GM19328 (cell line): Measurements from ENCODE around the gene NFATC2.

Source experiments
- ATAC-seq: cut with Tn5 transposase; IDR thresholded peaks from one replicate; pipeline ENCODE4 v1.9.1; 2021; ENCODE audit warnings: mild to moderate bottlenecking, moderate library complexity; ENCODE audit not compliant: unreplicated experiment

Gene NFATC2

DNA sequence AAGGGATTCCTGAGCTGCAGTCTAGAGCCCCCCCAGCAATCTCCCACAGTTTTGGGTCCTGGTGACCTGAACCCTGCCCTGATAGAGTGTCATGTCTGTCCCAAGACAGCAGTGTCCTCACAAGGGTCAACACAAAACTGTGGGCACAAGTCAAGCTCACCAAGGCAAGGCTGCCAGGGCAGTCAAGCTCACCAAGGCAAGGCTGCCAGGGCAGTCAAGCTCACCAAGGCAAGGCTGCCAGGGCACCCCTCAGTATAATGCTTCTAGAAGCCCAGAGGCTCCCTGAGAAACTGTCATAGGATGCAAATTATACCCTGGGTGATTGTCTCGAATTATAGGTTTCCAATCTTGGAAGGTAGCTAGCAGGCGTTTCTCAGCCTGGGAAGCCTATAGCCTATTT lies 108.5 kb downstream of the NFATC2 start:
- ATAC-seq, result no peak

GRCh38 chr20:51432875-51433274 lies 109.6 kb downstream of the NFATC2 start:
- ATAC-seq, result no peak

DNA sequence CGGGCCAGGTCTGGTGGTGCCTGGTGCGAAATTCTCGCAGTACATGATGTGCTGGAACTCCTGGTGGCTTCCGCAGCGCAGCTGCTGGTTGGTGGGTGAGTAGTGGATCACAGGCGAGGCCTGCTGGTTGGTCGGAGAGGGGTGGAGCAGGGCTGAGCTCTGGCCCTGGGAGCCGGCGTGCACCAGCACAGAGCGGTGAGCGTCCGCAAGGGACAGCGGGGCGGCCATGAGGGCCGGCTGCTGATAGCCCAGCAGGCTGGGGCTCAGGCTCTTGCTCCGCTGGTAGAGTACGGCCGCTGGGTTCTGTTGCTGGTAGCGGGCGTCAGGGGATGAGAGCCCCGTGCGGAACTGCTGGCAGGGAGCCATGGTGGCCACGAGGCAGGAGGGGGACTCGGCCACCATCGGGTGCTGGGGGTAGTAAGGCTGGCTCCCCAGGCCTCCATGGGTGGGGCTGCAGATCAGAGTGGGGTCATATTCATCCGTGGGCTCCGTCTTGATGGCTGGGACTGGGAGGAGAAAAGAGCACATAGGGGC lies 110.2 kb downstream of the NFATC2 start:
- ATAC-seq, result no peak

DNA sequence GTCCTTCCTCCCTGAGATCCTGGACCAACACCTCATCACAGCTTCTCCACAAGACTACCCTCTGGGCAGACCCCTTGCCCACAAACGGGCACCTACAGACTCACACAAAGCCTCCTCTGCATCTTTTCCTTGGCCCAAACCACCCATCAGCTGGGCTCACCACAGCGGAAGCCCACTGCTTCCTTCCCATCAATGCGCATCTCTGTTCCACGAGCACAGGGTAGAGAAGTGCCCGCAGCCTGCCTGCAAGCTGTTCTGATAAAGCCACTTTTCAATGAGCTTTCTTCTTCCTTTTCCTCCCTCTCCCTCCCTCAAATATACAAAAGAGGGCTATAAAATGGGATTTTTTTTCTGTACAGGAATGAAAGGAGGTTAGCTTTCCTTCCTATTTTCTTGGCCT lies 111.2 kb downstream of the NFATC2 start:
- no peak for ATAC-seq

GRCh38 chr20:51430198-51430950 lies 112.1 kb downstream of the NFATC2 start:
- ATAC-seq, result no peak

- ATAC-seq, result no peak
Measured at GRCh38 chr20:51429696-51430095, 112.8 kb downstream of the NFATC2 start.

DNA sequence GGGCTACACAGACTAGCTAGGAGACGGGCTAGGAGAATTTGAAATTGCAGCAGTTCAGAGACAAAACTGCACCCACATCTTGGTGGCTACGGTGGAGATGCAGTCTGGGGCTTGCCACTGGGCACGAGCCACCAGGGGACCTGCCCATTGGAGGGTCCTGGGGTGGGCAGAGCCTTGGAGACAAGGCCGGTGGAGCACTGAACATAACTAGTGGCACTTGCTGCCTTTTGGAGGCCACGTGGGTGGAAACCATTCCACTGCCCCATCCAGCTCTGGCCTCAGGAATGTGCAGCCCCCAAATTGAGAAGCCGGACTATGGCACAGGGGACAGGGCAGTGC lies 113.4 kb downstream of the NFATC2 start:
- ATAC-seq, result no peak

DNA sequence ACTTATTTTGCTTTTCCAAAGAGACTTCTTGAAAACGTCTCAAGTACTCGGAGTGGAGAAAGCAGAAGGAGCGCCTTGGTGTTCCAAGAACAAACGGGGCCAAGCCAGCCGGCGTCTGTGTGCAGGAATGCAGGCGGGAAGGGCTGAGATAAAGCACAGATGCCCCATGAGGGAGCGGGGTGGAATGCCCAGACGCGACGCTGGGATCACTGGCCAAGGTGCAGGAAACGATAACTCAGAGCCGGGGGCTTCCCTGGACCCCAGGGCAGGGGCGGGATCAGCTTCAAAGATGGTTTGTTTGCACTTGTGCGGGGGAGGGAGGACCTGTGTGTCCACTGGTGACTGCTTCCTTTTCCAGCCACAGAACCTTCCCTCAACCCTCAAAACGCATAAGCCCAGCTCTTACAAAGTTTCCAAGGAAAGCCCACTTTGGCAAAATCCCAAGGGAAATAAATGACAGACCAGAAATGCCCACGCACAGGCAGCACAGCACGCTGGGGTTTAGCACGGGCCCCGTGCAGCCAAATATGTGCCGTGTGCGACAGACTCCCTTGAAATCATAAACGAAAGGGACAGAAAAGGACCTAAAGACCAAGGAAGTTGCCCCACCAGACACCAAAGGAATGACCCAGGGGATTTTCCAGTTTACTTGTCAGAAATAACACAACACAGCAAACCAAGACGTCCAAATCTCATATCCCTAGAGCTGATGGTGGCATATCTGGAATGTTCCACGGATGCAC lies 113.9 kb downstream of the NFATC2 start:
- no peak for ATAC-seq

GRCh38 chr20:51427651-51428291 lies 114.7 kb downstream of the NFATC2 start:
- no peak for ATAC-seq

DNA sequence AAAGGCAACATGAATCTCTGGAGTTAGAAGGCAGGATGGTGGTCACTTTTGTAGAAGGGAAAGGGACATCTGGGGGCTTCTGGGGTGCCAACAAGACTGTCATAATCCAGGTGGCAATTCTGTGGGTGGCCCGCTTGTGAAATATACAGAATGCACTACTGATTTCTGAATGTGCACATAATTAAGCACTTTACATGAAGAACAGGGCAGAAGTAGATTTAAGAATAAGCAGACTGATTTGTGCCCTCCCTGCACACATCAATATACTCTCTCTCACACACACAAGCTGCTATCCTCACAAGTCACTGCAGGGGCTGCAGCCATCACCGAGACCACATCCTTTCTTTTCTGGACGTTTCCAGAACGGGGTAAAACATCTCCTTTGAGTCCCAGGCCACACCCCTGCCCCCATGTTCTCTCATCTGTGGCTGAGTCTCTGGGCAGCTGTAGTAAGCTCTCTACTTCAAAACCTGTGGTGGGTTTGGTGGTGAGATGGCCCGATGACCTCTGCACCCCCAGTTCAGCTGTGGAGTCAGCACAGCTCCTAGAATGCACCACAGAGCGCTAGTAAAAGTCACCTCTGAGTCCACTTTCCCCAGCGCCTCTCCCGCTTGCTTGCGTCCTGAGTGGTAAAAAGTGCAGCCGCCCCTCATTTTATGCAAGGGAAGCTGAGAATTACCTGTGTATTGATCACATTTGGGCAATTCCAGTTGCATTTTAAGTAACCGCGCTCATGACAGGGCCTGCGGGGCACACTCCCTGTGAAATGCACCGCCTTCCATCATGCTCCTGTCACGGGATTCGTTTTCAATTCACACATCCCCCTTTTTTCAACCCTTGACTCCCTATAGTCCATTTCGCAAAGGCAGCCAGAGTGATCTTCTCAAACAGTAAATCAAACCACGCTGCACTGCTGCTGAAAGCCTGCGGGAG lies 115.5 kb downstream of the NFATC2 start:
- ATAC-seq, result no peak

- ATAC-seq, result no peak
Measured at GRCh38 chr20:51425347-51426106, 117.0 kb downstream of the NFATC2 start.

DNA sequence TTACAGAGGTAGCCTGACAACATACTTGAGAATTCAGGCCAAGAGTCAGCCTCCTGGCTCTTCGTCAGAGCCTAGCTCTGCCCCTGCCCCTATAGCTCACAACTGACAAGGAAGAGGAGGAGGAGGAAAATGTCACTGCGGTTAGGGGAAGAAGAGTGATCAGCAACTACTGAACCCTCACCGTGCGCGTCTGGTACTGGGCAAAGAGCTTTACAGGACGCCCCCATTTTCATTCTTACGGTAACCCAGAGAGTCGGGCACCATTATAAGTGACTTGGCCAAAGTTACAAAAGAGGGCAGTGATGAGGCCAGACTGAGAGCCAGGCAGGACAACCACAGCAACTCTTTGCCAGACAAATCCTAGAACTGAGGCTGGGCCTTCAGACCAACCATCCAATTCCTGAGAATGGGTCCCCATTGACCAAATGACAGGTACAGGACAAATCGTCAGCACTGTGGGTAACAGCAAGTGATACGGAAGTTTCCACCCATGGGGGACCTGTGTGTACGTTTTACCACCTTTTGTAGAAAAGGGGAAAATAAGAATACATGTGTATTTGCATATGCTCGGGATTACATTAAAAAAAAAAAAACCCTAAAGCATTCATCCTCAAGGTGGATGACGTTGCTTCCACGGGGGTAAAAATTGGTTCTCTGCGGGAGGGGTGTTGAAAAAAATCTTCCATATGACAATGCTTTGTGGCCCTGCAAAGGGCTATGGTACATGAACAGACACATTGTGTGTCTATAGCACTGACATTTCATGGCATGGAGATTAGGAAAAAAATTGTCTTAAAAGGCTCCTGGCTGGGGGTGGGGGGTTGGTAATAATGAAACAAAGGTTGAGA lies 118.0 kb downstream of the NFATC2 start:
- no peak for ATAC-seq

DNA sequence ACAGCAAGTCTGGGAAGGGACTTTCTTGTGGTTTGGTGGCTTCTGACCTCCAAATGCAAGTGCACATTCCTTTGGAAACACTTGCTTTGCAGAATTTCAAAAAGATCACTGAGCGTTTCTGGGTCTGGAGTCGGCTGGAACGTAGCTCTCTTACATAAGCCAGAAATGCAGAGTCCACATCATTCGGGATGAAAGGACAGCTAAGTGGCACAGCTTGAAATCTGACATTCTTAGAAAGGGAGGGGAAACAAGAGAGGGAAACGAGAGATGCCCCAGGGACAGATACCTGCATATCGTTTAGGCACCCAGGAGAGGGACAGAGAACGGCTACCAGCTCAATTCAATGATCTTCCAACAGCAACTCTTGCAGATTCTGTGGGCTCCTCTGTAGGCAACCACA lies 118.7 kb downstream of the NFATC2 start:
- no peak for ATAC-seq

DNA sequence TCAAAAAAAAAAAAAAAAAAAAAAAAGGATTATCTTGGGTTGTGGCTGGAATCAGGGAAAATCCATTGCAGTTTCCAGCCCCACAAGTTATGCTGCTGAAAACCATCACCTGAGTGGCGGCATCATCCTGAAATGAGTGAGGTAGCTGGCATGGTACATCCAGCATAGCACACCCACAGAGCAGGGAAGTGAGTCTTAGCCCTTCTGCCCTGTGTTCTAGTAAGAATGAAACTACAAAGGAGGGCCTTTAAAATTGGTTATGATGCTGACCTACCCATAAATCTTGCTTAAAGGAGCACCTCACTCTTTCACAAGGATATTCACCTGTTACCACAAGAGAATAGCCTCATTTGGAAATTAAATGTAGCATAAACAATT lies 119.2 kb downstream of the NFATC2 start:
- no peak for ATAC-seq

- no peak for ATAC-seq
Measured at GRCh38 chr20:51422514-51423289, 119.8 kb downstream of the NFATC2 start.

DNA sequence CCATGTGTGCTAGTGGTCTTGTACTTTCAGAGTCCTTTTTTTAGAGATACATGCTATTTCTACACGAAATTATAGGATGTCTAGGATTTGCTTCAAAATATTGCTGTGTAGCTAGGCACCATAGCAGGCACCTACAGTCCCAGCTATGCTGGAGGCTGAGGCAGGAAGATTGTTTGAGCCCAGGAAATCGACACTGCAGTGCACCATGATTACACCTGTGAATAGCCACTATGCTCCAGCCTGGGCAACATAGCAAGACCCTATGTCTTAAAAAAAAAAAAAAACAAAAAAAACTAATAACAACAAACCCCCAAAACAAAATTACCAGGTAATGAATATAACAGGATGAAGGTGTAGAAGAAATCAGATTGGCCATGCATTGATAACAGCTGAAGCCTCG lies 121.7 kb downstream of the NFATC2 start:
- no peak for ATAC-seq

- ATAC-seq, result no peak
Measured at GRCh38 chr20:51420111-51420510, 122.4 kb downstream of the NFATC2 start.

- no peak for ATAC-seq
Measured at GRCh38 chr20:51419646-51420045, 122.9 kb downstream of the NFATC2 start.
